ENCODE measurements around the gene SLC4A8. TPM values are rescaled to one million over a fixed set of nuclear protein-coding genes. Genes with fewer than 3 reads are reported as not detected.

The SLC4A8 gene
- total RNA-seq, 1 donor from 2014 or later = 2.4 TPM

DNA sequence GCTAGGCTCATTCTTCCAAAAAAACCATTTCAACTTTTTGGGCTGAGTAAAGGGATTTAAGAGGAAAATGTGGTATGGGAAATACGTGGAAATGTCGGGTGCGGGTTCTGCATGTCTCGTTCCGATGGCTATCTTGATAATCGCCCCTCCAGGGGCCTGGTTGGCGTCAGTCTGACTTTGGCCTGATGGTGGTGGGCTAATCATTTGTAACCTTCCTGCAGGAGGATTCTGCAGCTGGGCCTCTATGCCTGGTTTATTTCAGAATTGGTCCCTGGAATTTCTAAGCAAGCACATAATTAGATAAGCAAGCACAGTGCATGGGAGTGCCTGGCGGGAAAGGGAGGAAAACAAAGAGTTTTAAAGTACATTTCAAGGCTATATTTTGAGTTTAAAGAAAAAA is 14.8 kb upstream of the SLC4A8 start:
- no peak overlapping the region for H3K4me3 Mint-ChIP-seq (ENCODE audit: unreplicated experiment)
- no peaks in the 10 kb centered on the region for H3K27me3 Mint-ChIP-seq (ENCODE audit: low read depth)
- H3K36me3 Mint-ChIP-seq (ENCODE audit: low read depth) = no peaks in the 10 kb centered on the region
- H3K27ac Mint-ChIP-seq (ENCODE audit: unreplicated experiment) = no peak overlapping the region
- TF ChIP-seq, protein P1, sequence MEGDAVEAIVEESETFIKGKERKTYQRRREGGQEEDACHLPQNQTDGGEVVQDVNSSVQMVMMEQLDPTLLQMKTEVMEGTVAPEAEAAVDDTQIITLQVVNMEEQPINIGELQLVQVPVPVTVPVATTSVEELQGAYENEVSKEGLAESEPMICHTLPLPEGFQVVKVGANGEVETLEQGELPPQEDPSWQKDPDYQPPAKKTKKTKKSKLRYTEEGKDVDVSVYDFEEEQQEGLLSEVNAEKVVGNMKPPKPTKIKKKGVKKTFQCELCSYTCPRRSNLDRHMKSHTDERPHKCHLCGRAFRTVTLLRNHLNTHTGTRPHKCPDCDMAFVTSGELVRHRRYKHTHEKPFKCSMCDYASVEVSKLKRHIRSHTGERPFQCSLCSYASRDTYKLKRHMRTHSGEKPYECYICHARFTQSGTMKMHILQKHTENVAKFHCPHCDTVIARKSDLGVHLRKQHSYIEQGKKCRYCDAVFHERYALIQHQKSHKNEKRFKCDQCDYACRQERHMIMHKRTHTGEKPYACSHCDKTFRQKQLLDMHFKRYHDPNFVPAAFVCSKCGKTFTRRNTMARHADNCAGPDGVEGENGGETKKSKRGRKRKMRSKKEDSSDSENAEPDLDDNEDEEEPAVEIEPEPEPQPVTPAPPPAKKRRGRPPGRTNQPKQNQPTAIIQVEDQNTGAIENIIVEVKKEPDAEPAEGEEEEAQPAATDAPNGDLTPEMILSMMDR (IDR thresholded peaks at IDR 0.05) = no peak
- DNase-seq (ENCODE audit: low spot score) = no peak
- H3K9me3 Mint-ChIP-seq (ENCODE audit: low read depth) = no peaks in the 10 kb centered on the region
- H3K4me1 Mint-ChIP-seq (ENCODE audit: low read depth) = no peaks in the 10 kb centered on the region

DNA sequence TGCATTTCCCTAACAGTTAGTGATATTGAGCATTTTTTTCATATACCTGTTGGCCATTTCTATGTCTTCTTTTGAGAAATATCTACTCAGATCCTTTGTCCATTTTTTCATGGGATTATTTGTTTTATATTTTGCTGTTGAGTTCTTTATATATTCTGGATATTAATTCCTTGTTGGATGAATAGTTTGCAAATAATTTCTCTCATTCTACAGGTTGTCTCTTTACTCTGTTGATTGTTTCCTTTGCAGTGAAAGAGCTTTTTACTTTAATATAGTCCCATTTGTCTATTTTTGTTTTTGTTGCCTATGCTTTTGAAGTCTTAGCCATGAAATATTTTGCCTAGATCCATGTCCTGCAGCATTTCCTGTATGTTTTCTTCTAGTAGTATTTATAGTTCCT is 11.5 kb upstream of the SLC4A8 start:
- no peaks in the 10 kb centered on the region for H3K36me3 Mint-ChIP-seq (ENCODE audit: low read depth)
- no peaks in the 10 kb centered on the region for H3K27me3 Mint-ChIP-seq (ENCODE audit: low read depth)
- H3K9me3 Mint-ChIP-seq (ENCODE audit: low read depth) = no peaks in the 10 kb centered on the region
- TF ChIP-seq, protein P1 (IDR thresholded peaks at IDR 0.05) = no peak
- no peak overlapping the region for H3K27ac Mint-ChIP-seq (ENCODE audit: unreplicated experiment)
- no peak overlapping the region for H3K4me3 Mint-ChIP-seq (ENCODE audit: unreplicated experiment)
- no peaks in the 10 kb centered on the region for H3K4me1 Mint-ChIP-seq (ENCODE audit: low read depth)
- DNase-seq (ENCODE audit: low spot score) = no peak

DNA sequence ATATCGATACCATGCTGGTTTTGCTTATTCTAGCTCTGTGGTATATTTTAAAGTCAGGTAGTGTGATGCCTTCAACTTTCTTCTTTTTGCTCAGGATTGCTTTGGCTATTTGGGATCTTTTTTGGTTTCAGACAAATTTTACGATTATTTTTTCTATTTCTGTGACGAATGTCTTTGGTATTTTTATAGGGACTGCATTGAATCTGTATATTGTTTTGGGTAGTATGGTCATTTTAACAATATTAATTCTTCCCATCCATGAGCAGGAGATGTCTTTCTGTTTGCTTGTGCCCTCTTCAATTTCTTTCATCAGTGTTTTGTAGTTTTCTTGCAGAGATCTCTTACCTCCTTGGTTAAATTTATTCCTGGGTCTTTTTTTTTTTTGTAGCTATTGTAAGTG is 10.8 kb upstream of the SLC4A8 start:
- Mint-ChIP-seq H3K27me3 (ENCODE audit: low read depth) (no peaks in the 10 kb centered on the region), H3K36me3 (ENCODE audit: low read depth) (no peaks in the 10 kb centered on the region)

DNA sequence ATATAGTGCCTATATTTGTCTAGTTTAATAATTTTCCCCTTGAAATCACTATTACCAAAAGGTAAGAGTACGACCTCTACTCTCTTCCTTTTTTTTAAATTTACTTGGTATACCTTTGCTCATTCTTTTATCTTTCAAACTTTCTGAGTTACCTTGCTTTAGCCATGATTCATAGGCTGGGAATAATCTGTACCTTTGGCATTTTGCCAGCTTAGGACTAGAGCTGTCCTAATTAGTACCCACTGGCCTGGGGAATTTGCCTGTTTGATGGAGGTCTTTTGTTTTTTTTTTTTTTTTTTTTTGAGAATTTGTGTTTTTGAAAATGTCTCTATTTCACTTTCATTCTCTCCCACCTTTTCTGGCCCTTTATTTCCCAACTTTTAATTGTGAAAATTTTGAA is 8.7 kb upstream of the SLC4A8 start:
- H3K9me3 Mint-ChIP-seq (ENCODE audit: low read depth) = no peaks in the 10 kb centered on the region
- no peak overlapping the region for H3K27ac Mint-ChIP-seq (ENCODE audit: unreplicated experiment)
- H3K36me3 Mint-ChIP-seq (ENCODE audit: low read depth) = no peaks in the 10 kb centered on the region
- TF ChIP-seq, protein P1 (IDR thresholded peaks at IDR 0.05) = no peak
- no peak for DNase-seq (ENCODE audit: low spot score)
- H3K4me1 Mint-ChIP-seq (ENCODE audit: low read depth) = no peaks in the 10 kb centered on the region
- H3K27me3 Mint-ChIP-seq (ENCODE audit: low read depth) = peaks cover 5% of the 10 kb centered on the region
- H3K4me3 Mint-ChIP-seq (ENCODE audit: unreplicated experiment) = no peak overlapping the region

More for the DNA sequence above, 10.8 kb upstream of the SLC4A8 start:
- H3K4me3 Mint-ChIP-seq (ENCODE audit: unreplicated experiment) = no peak overlapping the region
- no peak overlapping the region for H3K27ac Mint-ChIP-seq (ENCODE audit: unreplicated experiment)
- TF ChIP-seq, protein P1 (IDR thresholded peaks at IDR 0.05) = no peak
- no peaks in the 10 kb centered on the region for H3K4me1 Mint-ChIP-seq (ENCODE audit: low read depth)
- DNase-seq (ENCODE audit: low spot score) = no peak
- H3K9me3 Mint-ChIP-seq (ENCODE audit: low read depth) = no peaks in the 10 kb centered on the region

DNA sequence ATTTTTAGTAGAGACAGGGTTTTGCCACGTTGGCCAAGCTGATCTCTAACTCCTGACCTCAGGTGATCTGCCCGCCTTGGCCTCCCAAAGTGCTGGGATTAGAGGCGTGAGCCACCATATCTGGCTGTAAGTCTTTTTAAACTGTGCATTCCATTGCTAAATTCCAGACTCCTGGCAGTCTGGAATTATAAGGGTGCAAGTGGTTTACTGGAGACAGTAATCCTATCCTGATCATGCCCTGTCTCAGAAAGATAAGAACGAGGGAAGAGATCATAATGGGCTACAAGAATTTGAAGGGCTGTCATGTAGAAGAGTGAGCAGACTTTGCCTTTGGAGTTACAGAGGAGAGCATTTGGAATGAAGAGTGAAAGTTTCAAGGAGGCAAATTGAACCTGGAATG is 6.8 kb upstream of the SLC4A8 start:
- H3K27me3 Mint-ChIP-seq (ENCODE audit: low read depth) = peaks cover 5% of the 10 kb centered on the region
- H3K9me3 Mint-ChIP-seq (ENCODE audit: low read depth) = no peaks in the 10 kb centered on the region
- H3K27ac Mint-ChIP-seq (ENCODE audit: unreplicated experiment) = no peak overlapping the region
- H3K4me1 Mint-ChIP-seq (ENCODE audit: low read depth) = no peaks in the 10 kb centered on the region
- no peak overlapping the region for H3K4me3 Mint-ChIP-seq (ENCODE audit: unreplicated experiment)
- H3K36me3 Mint-ChIP-seq (ENCODE audit: low read depth) = no peaks in the 10 kb centered on the region
- TF ChIP-seq, protein P1 (IDR thresholded peaks at IDR 0.05) = no peak
- DNase-seq (ENCODE audit: low spot score) = no peak

All from chondrocyte (in vitro differentiated cells).